GM06990 (cell line): Measurements from ENCODE around the gene VAV1.

ENCODE experiments used
- DNase-seq: peaks from one replicate; pipeline ENCODE4 v3.0.0-alpha.2; 2011; ENCODE audit not compliant: insufficient read length; ENCODE audit errors: extremely low read depth
- H3K27me3 ChIP-seq: replicated peaks from 2 replicates; pipeline ENCODE4 v1.6.0; 2011; ENCODE audit warnings: low read length; ENCODE audit not compliant: control insufficient read depth, insufficient read depth
- H3K36me3 ChIP-seq: 2 replicates; pipeline ENCODE4 v1.5.1; 2011; ENCODE audit warnings: low read length; ENCODE audit not compliant: control insufficient read depth, insufficient read depth
- H3K4me3 ChIP-seq: replicated peaks from 2 replicates; pipeline ENCODE4 v1.5.1; 2011; ENCODE audit warnings: low read depth, mild to moderate bottlenecking, control low read depth, low read length
- CTCF ChIP-seq: IDR thresholded peaks from 2 replicates; pipeline ENCODE4 v1.5.1; 2011; ENCODE audit warnings: low read length, control low read depth, mild to moderate bottlenecking, inconsistent platforms; ENCODE audit not compliant: insufficient read depth, poor library complexity, severe bottlenecking

The VAV1 gene

GRCh38 chr19:6821639-6822310 is 49.3 kb downstream of the VAV1 start:
- Histone ChIP-seq H3K27me3 (no peaks in the 10 kb centered on the region), H3K4me3 (no peak overlapping the region), H3K36me3 (peaks cover 27% of the 10 kb centered on the region)
- no peak for TF ChIP-seq CTCF
- no peak for DNase-seq

GRCh38 chr19:6822311-6822670 is 49.8 kb downstream of the VAV1 start:
- DNase-seq = no peak
- no peak overlapping the region for H3K4me3 ChIP-seq
- no peak for TF ChIP-seq CTCF

GRCh38 chr19:6825076-6825774 is 52.7 kb downstream of the VAV1 start:
- no peak overlapping the region for H3K4me3 ChIP-seq
- no peak for DNase-seq
- H3K27me3 ChIP-seq = no peaks in the 10 kb centered on the region
- TF ChIP-seq CTCF = no peak
- H3K36me3 ChIP-seq = peaks cover 48% of the 10 kb centered on the region

More at GRCh38 chr19:6822311-6822670, 49.8 kb downstream of the VAV1 start:
- H3K36me3 ChIP-seq = peaks cover 32% of the 10 kb centered on the region
- H3K27me3 ChIP-seq = no peaks in the 10 kb centered on the region

GRCh38 chr19:6826281-6826920 is 53.9 kb downstream of the VAV1 start:
- DNase-seq = no peak
- TF ChIP-seq CTCF = no peak
- H3K4me3 ChIP-seq = no peak overlapping the region
- peaks cover 43% of the 10 kb centered on the region for H3K36me3 ChIP-seq
- H3K27me3 ChIP-seq = no peaks in the 10 kb centered on the region

- no peaks in the 10 kb centered on the region for H3K27me3 ChIP-seq
- no peak for TF ChIP-seq CTCF
- no peak overlapping the region for H3K4me3 ChIP-seq
- H3K36me3 ChIP-seq = peaks cover 39% of the 10 kb centered on the region
- DNase-seq = no peak
Measured at GRCh38 chr19:6828306-6828697, 55.8 kb downstream of the VAV1 start.
